ENCODE measurements around the gene PRKG1. TPM values are rescaled to one million over a fixed set of nuclear protein-coding genes. Genes with fewer than 3 reads are reported as not detected.

Gene PRKG1
- total RNA-seq, 4 donors from 2014 or later, result 1.2 to 6.5 (median 2.7) TPM

GRCh38 chr10:51716981-51717380, 642.7 kb downstream of the PRKG1 start:
- no peaks in the 10 kb centered on the region for H3K27me3 ChIP-seq
- H3K9me3 ChIP-seq, result no peaks in the 10 kb centered on the region
- no peak for DNase-seq (ENCODE audit: low spot score in 2 of 2)
- no peaks in the 10 kb centered on the region for H3K36me3 ChIP-seq
- WGBS, result 73% methylated on average over 4 of the region's 4 CpGs
- no peak overlapping the region for H3K27ac ChIP-seq
- no peaks in the 10 kb centered on the region for H3K4me1 ChIP-seq
- TF ChIP-seq POLR2AphosphoS5 (IDR thresholded peaks at IDR 0.05) (no peak), CTCF (IDR thresholded peaks at IDR 0.05) (no peak), POLR2A (IDR thresholded peaks at IDR 0.05) (no peak), EP300 (IDR thresholded peaks at IDR 0.05) (no peak)
- no peak overlapping the region for H3K4me3 ChIP-seq

GRCh38 chr10:51718804-51719291, 644.6 kb downstream of the PRKG1 start:
- TF ChIP-seq POLR2A (IDR thresholded peaks at IDR 0.05), result no peak
- no peak for TF ChIP-seq EP300 (IDR thresholded peaks at IDR 0.05)
- TF ChIP-seq CTCF (IDR thresholded peaks at IDR 0.05), result no peak
- no peak for TF ChIP-seq POLR2AphosphoS5 (IDR thresholded peaks at IDR 0.05)

GRCh38 chr10:51724038-51724437, 649.8 kb downstream of the PRKG1 start:
- H3K27ac ChIP-seq, result no peak overlapping the region
- no peak for DNase-seq (ENCODE audit: low spot score in 2 of 2)
- TF ChIP-seq POLR2AphosphoS5 (IDR thresholded peaks at IDR 0.05), result no peak
- TF ChIP-seq CTCF (IDR thresholded peaks at IDR 0.05), result no peak
- TF ChIP-seq POLR2A (IDR thresholded peaks at IDR 0.05), result no peak
- TF ChIP-seq EP300 (IDR thresholded peaks at IDR 0.05), result no peak
- no peaks in the 10 kb centered on the region for H3K4me1 ChIP-seq
- H3K27me3 ChIP-seq, result no peaks in the 10 kb centered on the region
- 82% methylated on average over 1 of the region's 1 CpG for WGBS
- no peaks in the 10 kb centered on the region for H3K9me3 ChIP-seq
- H3K36me3 ChIP-seq, result no peaks in the 10 kb centered on the region
- no peak overlapping the region for H3K4me3 ChIP-seq

More at GRCh38 chr10:51718804-51719291, 644.6 kb downstream of the PRKG1 start:
- Histone ChIP-seq H3K27ac (no peak overlapping the region), H3K4me1 (no peaks in the 10 kb centered on the region), H3K27me3 (no peaks in the 10 kb centered on the region), H3K4me3 (no peak overlapping the region), H3K9me3 (no peaks in the 10 kb centered on the region), H3K36me3 (no peaks in the 10 kb centered on the region)
- no peak for DNase-seq (ENCODE audit: low spot score in 2 of 2)

DNA sequence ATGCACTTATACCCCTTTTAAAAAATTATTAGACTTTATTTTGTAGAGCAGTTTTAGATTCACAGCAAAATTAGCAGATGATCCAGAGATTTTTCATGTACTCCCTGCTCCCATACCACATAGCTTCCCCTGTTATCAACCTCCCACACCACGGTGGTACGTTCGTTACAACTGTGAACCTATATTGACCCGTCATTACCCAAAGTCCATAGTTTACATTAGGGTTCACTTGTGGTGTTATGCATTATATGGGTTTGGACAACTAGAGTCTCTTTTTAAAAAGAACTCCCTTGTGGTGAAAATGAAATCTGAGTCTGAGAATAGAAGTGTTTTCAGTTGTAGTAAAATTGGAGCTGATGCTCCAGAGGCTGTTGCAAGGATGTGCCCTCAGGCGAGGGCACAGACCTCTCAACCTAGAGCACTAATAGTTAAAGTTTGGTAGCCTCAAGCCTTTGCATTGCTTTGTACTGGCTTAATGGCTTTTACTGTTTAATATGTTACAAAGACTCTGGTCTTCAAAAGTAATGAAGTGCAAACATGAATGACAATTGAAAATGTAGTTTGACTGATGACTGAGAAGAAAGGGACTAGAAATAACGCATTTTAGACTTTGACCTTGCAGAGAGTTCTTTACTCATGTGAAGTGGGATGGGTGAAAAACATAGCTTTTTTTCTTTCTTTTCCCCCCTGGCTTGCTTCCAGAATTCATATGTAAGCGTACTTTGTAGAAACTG, 655.7 kb downstream of the PRKG1 start:
- WGBS, result 88% methylated on average over 7 of the region's 7 CpGs
- no peak overlapping the region for H3K4me3 ChIP-seq

More for the DNA sequence above, 655.7 kb downstream of the PRKG1 start:
- DNase-seq (ENCODE audit: low spot score in 2 of 2), result no peak
- Histone ChIP-seq H3K4me1 (no peaks in the 10 kb centered on the region), H3K9me3 (no peaks in the 10 kb centered on the region), H3K27me3 (no peaks in the 10 kb centered on the region), H3K36me3 (no peaks in the 10 kb centered on the region), H3K27ac (no peak overlapping the region)
- TF ChIP-seq EP300 (IDR thresholded peaks at IDR 0.05) (no peak), POLR2A (IDR thresholded peaks at IDR 0.05) (no peak), CTCF (IDR thresholded peaks at IDR 0.05) (no peak), POLR2AphosphoS5 (IDR thresholded peaks at IDR 0.05) (no peak)
